Fibroblast of peridontal ligament (primary cell): ENCODE measurements around the gene TNFSF9.
"Not testable (repeated sequence)": the region's sequence is repeated elsewhere in the genome, so short reads cannot be mapped to it uniquely, and the experiment has no call there.

Experiments
- DNase-seq: peaks from one replicate; pipeline ENCODE4 v3.0.0-alpha.2; 2010; ENCODE audit errors: extremely low read depth

TNFSF9 gene

DNA sequence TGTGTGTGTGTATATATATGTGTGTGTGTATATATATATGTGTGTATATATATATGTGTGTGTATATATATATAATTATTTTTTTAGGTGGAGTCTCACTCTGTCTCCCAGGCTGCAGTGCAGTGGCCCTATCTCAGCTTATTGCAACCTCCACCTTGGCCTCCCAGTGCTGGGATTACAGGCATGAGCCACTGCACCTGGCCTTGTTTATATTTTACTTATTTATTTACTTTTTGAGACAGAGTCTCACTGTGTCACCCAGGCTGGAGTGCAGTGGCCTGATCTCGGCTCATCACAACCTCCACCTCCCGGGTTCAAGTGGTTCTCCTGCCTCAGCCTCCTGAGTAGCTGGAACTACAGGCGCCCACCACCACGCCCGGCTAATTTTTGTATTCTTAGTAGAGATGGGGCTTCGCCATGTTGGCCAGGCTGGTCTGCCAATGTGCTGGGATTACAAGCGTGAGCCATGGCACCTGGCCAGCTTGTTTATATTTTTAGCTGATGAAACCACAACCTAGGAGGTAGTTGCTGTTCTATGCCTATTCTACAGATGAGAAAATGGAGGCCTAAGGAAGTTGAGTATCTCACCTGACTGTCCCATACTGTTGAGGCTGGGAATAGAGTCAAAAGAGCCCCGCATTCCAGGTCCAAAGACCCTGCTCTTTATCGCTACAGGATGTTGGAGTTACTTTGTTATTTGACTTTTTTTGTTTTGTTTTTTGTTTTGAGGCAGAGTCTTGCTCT lies 22.6 kb upstream of the TNFSF9 start:
- not testable (repeated sequence) for DNase-seq

DNA sequence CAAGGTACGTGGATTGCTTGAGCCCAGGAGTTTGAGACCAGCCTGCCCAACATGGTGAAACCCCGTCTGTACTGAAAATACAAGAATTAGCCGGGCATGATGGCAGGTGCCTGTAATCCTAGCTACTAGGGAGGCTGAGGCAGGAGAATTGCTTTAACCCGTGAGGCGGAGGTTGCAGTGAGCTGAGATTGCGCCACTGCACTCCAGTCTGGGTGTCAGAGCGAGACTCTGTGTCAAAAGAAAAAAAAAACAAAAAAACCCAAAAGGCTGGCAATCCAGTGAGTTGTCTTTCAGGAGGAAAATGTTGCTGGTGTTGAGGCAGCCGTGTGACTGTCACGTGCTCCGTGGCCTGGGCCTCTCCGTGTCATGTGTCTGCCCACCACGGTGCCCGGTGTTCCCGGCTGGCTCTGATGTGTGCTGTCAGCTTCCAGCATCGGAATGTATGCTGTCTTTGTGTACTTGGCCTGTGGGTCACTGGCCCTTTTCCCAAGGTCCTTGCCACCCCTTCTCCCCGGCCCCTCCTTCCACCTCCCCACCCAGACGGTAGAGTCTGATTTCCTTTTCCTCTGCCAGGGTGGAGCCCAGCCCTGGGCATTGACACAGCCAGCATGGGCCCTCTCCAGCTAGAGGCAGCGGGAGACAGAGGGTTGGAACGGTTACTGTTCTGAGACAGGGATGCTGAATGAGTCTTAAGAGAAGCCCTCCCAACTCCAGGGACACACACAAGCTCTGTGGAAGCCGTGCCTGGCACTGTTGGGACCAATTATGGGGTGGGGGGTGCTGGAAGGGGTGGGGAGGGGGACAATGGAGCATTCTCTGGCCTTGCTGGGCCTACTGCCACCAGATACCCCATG lies 21.5 kb upstream of the TNFSF9 start:
- no peak for DNase-seq

DNA sequence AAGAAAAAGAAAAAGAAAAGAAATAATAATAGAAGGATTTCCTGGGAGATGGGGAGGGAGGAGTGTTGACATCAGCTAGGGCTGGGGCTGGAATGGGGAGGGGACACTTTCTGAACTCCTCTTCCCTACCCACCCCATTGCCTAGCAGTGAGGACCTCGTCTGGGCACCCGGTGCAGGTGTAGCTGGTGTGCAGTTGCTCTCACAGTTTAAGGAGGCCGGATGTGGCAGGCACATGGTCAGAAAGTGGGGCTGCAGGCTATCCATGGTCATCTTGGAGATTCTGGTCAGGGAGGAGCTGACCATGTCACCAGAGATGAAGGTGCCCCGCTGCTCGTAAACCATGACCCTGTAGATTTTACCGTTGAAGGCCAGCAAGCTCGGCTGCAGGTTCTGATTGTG lies 20.2 kb upstream of the TNFSF9 start:
- DNase-seq, result no peak

DNA sequence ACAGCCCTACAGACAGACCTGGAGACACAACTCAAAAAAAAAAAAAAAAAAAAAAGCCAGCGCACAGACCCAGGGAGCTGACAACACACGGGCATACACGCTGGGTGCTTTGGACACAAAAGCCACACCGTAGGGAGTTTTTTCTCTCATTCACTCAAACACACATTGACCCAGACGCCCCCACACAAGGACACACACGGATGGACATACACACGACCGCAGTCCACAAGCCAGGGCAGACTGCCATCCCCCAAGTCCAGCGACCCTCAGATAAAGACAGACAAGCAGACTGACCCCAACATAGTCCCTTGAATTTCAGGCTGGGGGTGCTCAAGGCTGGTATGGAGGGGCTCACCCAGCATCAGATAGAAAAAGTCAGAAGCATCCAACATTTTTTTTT lies 16.7 kb upstream of the TNFSF9 start:
- no peak for DNase-seq

DNA sequence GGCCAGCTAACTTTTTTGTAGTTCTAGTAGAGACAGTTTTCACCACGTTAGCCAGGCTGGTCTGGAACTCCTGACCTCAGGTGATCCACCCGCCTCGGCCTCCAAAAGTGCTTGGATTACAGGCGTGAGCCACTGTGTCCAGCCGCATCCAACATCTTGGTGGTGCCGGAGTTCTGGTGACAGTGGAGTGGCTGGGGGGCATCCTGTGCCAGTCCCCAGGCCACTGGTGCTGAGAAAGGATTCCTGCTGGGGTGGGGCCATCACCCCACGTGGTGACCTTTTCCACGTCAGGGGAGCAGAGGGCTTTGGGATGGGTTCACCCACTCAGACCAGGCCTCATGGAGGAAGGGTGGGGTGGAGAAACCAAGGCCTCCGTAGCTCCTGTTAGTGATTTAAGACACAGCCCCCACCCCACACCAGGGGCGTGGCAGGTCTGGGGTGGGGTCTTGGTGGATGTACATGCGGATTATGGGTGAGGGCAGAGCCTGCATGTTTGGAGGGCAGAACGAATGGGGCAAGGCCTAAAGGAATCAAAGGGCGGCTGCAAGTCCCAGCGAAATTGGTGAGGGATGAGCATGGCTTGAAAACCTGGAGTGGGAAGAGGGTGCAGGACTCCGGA lies 15.8 kb upstream of the TNFSF9 start:
- DNase-seq, result no peak

DNA sequence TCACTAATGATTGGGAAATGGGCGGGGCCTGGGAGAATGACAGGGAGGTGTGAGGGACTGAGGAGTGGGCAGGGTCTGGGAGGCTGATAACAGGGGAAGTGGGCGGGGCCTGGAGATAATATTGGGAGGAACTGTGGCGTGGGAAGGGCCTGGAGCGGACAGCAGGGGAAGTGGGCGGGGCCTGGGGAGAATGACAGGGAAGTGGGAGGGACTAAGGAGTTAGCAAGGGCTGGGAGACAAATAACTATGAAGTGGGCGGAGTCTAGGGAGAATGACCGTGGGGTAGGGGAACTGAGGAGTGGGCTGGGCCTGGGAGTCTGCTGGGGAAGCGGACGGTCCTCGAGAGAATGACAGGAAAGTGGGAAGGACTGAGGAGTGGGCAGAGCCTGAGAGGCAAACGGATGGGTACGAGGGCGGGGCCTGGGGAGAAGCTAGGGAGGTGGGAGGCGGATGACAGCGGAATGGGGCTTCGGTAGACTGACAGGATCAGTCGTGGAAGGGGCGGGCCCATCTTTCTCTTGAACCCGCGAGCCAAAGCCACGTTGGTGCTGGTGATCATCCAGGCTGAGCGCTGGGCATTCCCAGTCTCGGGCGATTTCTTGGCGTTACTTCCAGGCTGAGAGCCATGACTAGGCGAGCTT lies 14.7 kb upstream of the TNFSF9 start:
- DNase-seq, result peak; percentile 34

DNA sequence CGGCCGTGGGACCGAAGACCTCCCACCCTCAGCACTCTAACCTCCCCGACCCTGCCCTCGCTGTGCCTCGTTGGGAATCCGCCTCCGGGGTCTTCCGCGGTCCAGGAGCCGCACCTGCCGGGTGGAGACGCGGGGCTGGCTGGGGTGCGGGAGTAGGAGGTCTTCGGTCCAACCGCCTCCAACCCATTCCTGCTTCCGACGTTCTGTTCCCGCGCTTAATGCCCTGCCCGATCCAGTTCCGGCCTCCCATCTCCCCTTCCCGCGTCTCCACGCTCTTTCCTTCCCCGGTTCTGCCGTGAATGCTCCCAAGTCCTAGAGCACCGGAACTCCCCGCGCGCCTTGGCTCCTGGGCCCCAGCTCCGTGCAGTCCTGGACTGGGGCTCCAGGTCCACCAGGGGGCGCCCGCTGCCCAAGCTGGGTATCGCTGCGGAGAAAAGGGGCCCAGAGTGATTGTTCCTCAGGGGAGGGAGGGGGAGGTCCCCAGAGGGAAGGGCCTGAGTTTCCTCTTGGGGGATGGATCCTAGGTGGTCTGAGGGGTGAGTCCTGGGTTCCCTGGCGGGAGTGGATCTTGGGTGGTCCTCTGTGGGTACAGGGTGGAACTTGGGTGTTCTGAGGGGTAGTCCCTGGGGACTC lies 14.1 kb upstream of the TNFSF9 start:
- DNase-seq, result peak; percentile 49

DNA sequence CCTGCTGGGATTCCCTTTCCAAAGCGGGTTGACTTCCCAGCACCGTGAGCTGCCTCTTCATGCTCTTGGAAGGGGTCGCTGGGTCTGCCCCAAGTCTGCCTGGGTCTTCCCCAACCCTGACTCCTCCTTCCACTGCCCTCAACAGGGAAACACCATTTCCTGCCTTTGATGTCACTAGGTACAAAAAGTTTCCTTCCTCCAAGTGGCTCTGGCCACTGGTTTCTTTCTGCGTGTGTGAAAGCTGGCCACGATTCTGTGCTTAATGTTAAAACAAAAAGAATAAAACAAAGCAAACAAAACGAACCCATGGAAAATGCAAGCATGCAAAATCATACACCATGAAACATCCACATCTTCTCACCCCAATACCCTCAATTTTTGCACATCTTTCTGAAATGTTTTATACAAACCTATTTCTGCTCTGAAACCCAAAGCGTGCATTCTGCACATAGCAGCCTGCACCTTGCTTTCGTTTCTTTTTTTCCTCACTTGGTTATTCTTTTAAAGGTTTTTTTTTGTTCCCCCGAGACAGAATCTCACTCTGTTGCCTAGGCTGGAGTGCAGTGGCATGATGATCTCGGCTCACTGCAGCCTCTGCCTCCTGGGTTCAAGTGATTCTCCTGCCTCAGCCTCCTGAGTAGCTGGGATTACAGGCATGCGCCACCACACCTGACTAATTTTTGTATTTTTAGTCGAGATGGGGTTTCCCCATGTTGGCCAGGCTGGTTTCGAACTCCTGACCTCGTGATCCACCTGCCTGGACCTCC lies 12.5 kb upstream of the TNFSF9 start:
- DNase-seq, result no peak

DNA sequence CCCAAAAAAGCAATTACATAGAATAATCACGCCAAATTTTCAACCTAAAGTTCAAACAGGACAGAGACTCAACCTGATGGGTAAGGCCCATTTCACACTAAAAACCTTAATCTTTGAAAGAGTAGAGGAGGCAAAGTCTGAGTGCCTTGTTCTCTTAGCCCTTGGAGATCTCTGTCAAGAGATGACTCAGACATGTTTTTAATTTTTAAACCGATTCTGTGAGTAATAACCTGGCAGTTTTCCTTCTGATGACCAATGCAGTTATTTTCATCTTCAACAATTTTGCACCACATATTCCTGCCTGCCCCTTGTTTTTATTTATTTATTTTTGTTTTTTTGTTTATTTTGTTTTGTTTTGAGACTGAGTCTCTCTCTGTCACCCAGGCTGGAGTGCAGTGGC lies 11.5 kb upstream of the TNFSF9 start:
- peak; percentile 64 for DNase-seq

DNA sequence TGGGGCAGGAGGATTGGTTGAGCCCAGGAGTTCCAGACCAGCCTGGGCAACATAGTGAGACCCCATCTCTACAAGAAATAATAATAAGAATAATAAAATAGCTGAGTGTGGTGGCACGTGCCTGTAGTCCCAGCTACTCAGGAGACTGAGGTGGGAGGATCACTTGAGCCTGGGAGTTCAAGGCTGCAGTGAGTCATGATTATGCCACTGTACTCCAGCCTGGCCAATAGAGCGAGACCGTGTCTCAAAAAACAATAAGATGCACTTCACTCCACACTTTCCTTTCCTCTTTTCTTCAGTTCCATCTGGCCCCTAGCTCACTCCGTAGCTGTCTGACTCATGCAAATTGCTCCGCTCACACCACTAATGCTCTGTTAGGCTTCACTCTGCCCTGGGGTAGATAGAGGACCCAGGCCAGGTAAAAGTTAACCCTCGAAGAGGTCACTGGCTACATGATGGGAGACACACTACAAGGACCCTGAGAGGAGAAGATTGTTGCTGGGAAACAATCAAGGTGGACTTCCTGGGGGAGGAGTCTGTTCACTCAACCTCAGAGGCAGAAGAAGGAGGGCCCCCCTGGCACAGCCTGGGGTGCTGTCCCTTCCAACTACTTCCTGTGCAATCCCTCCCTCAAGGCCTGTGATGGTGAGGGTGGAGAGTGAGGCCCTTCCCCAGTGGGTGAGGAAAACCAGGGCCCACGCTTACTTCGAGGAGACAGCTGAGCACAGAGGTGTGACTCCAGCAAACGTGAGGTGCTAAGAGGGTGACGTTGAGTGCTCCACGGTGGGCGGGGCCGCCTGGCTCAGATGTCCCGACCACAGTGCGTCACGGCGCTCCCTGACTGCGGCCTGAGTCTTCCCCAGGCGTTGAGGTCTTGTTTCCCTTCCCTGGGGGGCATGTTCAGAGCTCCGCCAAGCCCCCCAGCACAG lies 8.8 kb upstream of the TNFSF9 start:
- no peak for DNase-seq

DNA sequence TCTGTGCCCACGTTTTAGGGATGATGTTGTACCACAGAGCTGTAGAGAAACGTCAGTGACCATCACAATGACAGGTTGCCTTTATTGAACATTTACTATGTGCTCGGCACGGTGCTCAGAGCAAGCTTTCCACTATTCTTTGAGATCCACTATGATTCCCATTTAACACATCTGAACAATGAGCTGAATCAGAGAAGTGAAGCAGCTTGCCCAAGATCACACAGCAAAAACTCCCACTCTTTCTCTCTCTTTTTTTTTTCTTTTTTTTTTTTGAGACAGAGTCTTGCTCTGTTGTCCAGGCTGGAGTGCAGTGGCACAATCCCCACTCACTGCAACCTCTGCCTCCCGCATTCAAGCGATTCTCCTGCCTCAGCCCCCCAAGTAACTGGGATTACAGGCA lies 8.1 kb upstream of the TNFSF9 start:
- DNase-seq, result no peak

DNA sequence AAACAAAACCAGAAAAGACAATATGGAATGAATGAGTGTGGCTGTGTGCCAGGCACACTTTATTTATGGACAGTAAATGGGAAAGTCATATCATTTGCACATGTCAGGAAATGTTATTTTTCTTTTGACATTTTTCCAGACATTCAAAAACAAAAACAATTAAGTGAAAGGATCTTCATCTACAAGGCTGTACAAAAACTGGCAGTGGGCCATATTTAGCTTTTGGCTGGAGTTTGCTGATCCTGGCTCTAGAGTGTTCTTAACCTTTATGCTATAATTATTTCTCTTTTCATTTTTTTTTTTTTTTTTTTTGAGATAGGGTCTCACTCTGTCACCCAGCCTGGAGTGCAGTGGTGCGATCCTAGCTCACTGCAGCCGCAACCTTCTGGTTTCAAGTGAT lies 6.5 kb upstream of the TNFSF9 start:
- DNase-seq, result no peak

DNA sequence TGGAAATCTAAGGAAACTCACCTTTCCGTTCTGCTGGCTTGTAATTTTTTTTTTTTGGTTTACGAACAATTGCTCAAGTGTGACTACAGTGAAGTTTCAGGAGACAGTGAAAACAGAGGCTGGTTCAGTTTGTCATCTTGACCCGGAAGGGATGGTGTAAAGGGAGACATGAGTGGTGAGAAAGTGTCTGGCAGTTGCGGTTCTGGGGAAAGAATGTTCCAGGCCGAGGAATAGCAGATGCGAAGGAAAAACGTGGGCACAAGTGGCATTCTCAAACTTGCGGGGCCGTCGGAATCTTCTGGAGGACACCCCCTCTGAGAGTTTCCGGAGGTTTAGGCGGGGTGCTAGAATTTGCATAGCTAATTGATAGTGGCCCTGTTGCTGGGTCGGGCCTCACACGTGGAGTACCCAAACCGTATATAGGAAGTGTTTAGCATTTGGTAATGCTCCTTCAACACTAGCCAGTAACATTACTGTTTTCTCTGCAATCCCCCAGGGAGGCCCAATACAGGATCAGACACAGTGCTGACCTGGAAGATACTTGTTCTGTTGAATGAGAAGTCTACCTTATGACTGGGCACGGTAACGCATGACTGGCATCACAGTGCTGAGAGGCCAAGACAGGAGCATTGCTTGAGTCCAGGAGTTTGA lies 2.8 kb upstream of the TNFSF9 start:
- DNase-seq, result no peak

DNA sequence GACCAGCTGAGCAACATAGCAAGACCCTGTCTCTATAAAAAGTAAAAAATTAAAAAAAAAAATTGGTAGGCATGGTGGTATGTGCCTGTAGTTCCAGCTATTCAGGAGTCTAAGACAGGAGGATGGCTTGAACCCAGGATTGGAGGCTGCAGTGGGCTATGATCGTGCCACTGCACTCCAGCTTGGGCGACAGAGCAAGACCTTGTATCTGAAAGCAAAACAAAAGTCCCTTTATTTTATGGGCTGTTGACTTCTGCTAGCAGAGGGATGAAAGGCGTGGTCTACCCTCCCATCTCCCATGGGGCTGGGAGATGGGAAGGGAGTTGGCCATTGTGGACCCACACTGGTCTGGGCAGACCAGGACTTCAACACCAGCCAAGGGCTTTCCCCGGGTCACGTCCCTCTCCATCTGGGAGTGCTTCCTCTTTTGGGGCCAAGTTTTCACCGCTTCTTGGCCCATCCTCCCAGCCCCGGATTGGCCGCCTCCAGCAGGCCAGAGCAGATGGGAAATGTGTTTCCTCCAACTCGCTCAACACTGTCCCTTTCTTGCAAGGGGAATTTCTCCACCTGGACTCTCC lies 2.2 kb upstream of the TNFSF9 start:
- no peak for DNase-seq

DNA sequence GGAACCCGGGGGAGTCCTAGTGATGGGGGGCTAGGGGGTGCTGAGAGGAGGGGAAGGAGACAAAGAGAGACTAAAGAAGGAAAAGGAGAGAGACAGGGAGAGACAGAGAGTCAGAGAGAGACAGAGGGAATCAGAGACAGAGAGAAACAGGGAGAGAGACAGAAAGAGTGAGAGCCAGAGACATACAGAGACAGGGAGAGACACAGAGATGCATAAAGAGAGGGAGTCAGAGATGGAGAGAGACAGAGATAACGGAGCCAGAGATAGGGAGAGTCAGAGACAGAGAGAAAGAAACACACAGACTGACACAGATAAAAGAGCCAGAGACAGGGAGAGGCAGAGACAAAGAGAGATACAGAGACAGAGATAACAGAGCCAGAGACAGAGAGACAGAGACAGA lies 1.5 kb upstream of the TNFSF9 start:
- no peak for DNase-seq

DNA sequence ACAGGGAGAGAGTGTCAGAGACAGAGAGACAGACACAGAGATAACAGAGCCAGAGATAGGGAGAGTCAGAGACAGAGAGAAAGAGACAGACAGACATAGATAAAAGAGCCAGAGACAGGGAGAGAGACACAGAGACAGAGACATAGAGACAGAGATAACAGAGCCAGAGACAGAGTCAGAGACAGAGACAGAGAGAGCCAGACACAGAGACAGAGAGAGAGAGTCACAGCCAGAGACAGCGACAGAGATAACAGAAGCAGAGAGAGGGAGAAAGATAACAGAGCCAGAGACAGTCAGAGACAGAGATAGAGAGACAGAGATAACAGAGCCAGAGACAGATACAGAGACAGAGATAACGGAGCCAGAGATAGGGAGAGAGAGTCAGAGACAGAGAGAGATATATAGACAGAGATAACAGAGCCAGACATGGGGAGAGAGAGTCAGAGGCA lies 865 bp upstream of the TNFSF9 start:
- DNase-seq, result no peak

DNA sequence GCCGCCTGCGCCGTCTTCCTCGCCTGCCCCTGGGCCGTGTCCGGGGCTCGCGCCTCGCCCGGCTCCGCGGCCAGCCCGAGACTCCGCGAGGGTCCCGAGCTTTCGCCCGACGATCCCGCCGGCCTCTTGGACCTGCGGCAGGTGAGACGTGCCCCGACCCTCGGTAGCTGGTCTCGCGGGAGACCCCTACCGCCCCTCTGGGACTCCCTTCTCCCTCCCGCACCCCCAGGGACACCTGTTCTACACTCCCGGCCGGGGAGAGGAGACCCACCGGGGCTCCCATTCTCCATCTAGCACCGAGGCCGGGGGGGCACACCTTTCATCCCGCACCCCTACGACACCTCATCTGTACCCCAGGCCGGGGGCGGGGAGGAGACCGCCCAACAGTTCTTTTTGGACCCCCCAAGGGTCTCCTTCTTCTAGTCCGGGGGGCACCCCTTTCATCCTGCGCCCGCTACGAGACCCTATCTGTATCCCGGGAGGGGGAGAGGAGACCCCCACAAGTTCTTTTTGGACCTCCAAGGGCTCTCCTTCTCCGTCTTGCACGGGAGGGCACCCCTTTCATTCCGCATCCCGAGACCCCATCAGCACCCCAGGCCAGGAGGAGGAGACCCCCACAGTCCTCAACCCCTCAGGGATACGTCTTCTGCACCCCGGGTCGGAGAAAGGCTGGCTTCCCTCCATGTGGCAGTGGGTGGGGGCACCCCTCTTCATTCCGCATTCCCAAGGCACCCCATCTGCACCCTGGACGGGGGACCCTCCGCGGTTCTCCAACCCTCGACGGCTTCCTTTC lies 533 bp downstream of the TNFSF9 start:
- no peak for DNase-seq

DNA sequence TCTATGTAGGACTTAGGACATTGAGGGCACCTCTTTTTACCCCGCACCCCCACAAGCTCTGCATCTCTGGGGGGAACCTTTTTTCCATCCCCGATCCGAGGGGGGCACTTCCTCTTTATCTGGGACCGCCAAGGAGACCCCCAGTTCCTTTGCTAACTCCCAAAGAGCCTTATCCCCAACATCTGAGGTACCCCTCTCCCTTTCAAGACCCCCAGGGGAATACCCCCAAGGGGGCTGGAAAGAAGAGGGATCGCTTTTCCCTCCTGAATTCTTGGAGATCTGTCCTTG lies 1.1 kb downstream of the TNFSF9 start:
- DNase-seq, result no peak
